ENCODE measurements around the gene RASGEF1B. TPM values are rescaled to one million over a fixed set of nuclear protein-coding genes. Genes with fewer than 3 reads are reported as not detected.

The RASGEF1B gene
- total RNA-seq, 4 donors from 2014 or later, result 15.4 to 45.4 (median 28.0) TPM

DNA sequence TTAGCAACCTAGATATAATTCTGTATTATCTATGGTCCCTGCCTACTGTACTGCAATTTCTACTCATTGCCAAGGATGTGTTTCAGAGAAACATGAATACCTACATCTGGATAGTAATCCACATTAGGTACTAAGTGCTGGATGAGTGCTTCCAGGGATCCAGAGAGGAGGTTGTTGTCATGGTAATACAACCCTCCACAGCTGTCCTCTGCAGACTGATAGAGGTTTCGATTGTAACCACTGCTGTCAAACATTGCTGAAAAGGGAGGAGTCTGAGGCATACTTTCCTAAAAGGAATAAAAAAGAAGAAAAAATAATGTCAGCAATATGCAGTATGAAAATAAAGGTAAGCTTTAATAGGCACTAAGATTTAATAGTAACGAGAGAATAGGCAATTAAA, 12.5 kb downstream of the RASGEF1B start:
- Histone ChIP-seq H3K27me3 (no peaks in the 10 kb centered on the region), H3K4me1 (peaks cover 0 to 7% (median 4%) of the 10 kb centered on the region in 4 donors)
- DNase-seq, result no peak

DNA sequence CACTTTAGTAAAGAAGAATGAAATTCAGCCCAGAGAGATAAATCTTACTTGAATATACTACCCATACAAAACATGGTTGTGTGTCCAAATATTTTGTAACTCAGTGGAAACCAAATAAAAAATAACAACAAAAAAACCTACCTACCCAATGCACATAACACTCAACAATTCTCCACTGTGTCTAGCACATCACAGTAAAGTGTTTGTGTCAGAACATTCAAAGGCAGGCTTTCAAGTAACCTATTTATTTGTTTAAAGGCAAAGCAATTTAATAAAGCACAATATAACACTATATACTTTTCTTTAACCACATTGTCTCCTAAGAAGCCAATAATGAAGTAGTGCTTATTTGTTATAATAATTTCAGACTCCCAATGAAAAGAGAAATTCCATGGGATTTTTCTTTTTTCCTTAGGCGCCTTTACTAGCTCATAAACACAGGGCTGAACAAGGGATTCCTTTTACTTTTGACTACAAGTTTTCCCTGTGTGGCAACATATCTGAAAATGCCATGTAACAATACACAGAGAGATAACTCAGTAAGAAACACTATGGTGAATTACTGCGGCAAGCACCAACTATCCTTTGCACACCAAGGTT, 13.7 kb downstream of the RASGEF1B start:
- Histone ChIP-seq H3K27ac (no peak overlapping the region), H3K4me1 (peaks cover 0 to 9% (median 3%) of the 10 kb centered on the region in 4 donors), H3K4me3 (no peak overlapping the region), H3K36me3 (peaks cover 0 to 50% (median 0%) of the 10 kb centered on the region in 3 donors), H3K27me3 (no peaks in the 10 kb centered on the region), H3K9me3 (no peaks in the 10 kb centered on the region)
- DNase-seq, result no peak
- TF ChIP-seq, protein P1, sequence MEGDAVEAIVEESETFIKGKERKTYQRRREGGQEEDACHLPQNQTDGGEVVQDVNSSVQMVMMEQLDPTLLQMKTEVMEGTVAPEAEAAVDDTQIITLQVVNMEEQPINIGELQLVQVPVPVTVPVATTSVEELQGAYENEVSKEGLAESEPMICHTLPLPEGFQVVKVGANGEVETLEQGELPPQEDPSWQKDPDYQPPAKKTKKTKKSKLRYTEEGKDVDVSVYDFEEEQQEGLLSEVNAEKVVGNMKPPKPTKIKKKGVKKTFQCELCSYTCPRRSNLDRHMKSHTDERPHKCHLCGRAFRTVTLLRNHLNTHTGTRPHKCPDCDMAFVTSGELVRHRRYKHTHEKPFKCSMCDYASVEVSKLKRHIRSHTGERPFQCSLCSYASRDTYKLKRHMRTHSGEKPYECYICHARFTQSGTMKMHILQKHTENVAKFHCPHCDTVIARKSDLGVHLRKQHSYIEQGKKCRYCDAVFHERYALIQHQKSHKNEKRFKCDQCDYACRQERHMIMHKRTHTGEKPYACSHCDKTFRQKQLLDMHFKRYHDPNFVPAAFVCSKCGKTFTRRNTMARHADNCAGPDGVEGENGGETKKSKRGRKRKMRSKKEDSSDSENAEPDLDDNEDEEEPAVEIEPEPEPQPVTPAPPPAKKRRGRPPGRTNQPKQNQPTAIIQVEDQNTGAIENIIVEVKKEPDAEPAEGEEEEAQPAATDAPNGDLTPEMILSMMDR (IDR thresholded peaks at IDR 0.05), result no peak
- TF ChIP-seq POLR2A (IDR thresholded peaks at IDR 0.05), result no peak

More for the DNA sequence above, 12.5 kb downstream of the RASGEF1B start:
- no peak overlapping the region for H3K27ac ChIP-seq
- no peak for TF ChIP-seq POLR2A (IDR thresholded peaks at IDR 0.05)
- TF ChIP-seq, protein P1 (IDR thresholded peaks at IDR 0.05), result no peak
- H3K4me3 ChIP-seq, result no peak overlapping the region
- peaks cover 0 to 43% (median 0%) of the 10 kb centered on the region in 3 donors for H3K36me3 ChIP-seq
- H3K9me3 ChIP-seq, result no peaks in the 10 kb centered on the region

DNA sequence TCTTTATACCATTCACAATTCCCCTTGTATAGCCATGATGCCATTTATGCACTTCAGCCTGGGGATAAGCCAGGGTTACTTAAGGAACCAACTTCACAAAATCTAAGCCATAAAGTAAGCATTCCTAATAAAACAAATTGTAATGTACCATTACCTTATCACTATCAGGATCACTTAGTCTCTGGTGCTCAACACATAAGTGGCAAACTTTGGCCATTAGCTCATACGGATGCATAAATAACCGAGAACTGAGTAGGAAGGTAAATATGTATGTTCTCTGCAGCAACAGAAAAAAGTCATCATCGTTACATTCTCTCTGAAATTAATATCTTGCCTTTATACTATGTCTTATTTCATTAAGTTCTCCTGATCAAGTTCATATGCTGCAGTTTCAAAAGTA, 14.4 kb downstream of the RASGEF1B start:
- H3K4me3 ChIP-seq, result no peak overlapping the region
- H3K9me3 ChIP-seq, result no peaks in the 10 kb centered on the region
- TF ChIP-seq, protein P1 (IDR thresholded peaks at IDR 0.05), result no peak
- no peak for TF ChIP-seq POLR2A (IDR thresholded peaks at IDR 0.05)
- H3K27ac ChIP-seq, result no peak overlapping the region
- H3K4me1 ChIP-seq, result peaks cover 0 to 9% (median 3%) of the 10 kb centered on the region in 4 donors
- H3K27me3 ChIP-seq, result no peaks in the 10 kb centered on the region
- DNase-seq, result no peak
- H3K36me3 ChIP-seq, result peaks cover 0 to 52% (median 0%) of the 10 kb centered on the region in 3 donors

DNA sequence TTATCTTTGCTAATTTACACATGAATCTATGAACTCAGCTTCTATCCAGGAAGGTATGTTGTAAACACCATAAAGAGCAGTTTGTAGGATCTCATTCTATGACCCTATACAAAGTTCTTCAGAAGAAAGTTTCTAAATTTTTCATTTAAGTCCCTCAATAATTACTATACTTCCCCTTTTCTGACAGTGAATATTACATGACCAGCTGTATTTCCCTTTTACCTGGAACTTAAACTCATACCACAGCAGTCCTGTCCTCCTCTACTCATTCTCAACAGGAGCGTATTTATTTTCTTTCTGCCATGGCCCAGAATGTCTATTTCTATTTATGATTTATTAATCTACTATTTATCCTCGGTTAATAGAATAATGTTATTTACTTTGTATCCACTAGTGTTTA, 15.8 kb downstream of the RASGEF1B start:
- Histone ChIP-seq H3K27ac (no peak overlapping the region), H3K36me3 (peaks cover 0 to 65% (median 0%) of the 10 kb centered on the region in 3 donors)
- no peak for TF ChIP-seq POLR2A (IDR thresholded peaks at IDR 0.05)
- TF ChIP-seq, protein P1 (IDR thresholded peaks at IDR 0.05), result no peak

DNA sequence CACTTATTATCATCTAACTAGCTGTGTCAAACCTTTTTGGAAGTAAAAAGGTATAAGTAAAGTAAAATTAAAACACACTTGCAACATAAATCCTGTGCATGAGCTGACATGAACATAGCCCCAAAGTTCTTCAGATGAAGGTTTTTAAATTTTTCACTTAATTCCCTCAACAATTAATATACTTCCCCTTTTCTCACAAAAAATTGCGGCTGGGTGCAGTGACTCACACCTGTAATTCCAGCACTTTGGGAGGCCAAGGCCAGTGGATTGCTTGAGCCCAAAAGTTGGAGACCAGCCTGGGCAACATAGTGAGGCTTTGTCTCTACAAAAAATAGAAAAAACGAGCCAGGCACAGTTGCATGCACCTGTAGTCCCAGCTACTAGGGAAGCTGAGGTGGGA, 16.8 kb downstream of the RASGEF1B start:
- Histone ChIP-seq H3K27me3 (no peaks in the 10 kb centered on the region), H3K4me1 (peaks cover 0 to 9% (median 0%) of the 10 kb centered on the region in 4 donors), H3K27ac (no peak overlapping the region), H3K4me3 (no peak overlapping the region), H3K36me3 (peaks cover 0 to 65% (median 0%) of the 10 kb centered on the region in 3 donors), H3K9me3 (no peaks in the 10 kb centered on the region)
- TF ChIP-seq, protein P1 (IDR thresholded peaks at IDR 0.05), result no peak
- TF ChIP-seq POLR2A (IDR thresholded peaks at IDR 0.05), result no peak
- no peak for DNase-seq

More for the DNA sequence above, 15.8 kb downstream of the RASGEF1B start:
- no peaks in the 10 kb centered on the region for H3K9me3 ChIP-seq
- H3K4me3 ChIP-seq, result no peak overlapping the region
- H3K4me1 ChIP-seq, result peaks cover 0 to 9% (median 2%) of the 10 kb centered on the region in 4 donors
- DNase-seq, result no peak
- H3K27me3 ChIP-seq, result no peaks in the 10 kb centered on the region
